Colonic mucosa (tissue), 4 donors: ENCODE data around the gene SLC28A3. TPM values are rescaled to one million over a fixed set of nuclear protein-coding genes. Genes with fewer than 3 reads are reported as not detected.

Experiments used
- DNase-seq: peaks from one replicate; pipeline ENCODE4 v3.0.0-alpha.2; 2020
- H3K27ac ChIP-seq: fragments of 200-600 bp; one replicate; pipeline ENCODE4 v1.8.0; 2021
- H3K27me3 ChIP-seq: fragments of 200-600 bp; one replicate; pipeline ENCODE4 v1.8.0; 2021
- H3K36me3 ChIP-seq: fragments of 200-600 bp; one replicate; pipeline ENCODE4 v1.8.0; 2021
- H3K4me1 ChIP-seq: fragments of 200-600 bp; one replicate; pipeline ENCODE4 v1.8.0; 2021; ENCODE audit warnings: mild to moderate bottlenecking
- H3K4me3 ChIP-seq: fragments of 200-600 bp; one replicate; pipeline ENCODE4 v1.8.0; 2021
- H3K9ac ChIP-seq, 2 donors: one replicate each; pipeline ENCODE4 v1.7.0; 2013; ENCODE audit warnings: control low read depth in 2 of 2, low read depth in 2 of 2, low read length in 2 of 2
- H3K9me3 ChIP-seq: fragments of 200-600 bp; one replicate; pipeline ENCODE4 v1.8.0; 2021
- intact Hi-C: fragments of 100-400 bp; cut with DNase I; formaldehyde crosslinking; loops from one replicate; pipeline ENCODE4 v1.14.1; 2022
- total RNA-seq, 2 donors: library from RNA; stranded (reverse); fragmentation: NEBNext Ultra II Directional in 1 of 2; extraction: Animal tissue kit (Norgen Biotek cat#: 25700) in 1 of 2; gene quantifications; one replicate each; pipeline ENCODE4 v1.2.1, GENCODE V29; 2021
- TF ChIP-seq, protein P1 (sequence below): fragments of 200-600 bp; IDR thresholded peaks from one replicate; pipeline ENCODE4 v1.8.0; 2022; ENCODE audit warnings: antibody characterized with exemption, mild to moderate bottlenecking
- donor health status: healthy.
- donor health status: DM: no; HTN: no; CAD: no.
- donor health status: DM: no; HTN: no; CAD: no.

Gene SLC28A3
- total RNA-seq, 2 donors from 2014 or later, result 2.9 to 4.7 TPM

DNA sequence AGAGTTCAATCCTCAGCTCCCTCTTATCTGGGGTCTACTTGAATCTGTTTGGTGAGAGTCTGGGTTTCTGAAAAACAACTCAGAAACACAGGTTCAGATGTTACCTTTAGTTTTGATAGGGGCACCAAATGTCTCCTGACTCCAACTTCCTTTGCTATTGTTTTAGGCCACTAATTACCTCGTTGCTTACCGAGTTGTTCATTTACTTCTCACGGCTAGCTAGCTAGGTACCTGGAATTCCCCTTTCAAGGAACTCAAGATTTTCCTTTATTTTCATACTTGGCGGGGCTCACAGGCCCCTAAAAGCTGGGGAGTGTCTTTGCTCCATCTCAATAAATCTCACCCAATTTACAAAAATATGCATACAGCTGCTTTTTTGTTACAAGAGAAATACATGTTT, 111.4 kb downstream of the SLC28A3 start:
- Histone ChIP-seq H3K36me3 (no peaks in the 10 kb centered on the region), H3K9me3 (no peaks in the 10 kb centered on the region), H3K9ac (no peak overlapping the region), H3K27ac (no peak overlapping the region), H3K27me3 (no peaks in the 10 kb centered on the region), H3K4me1 (no peaks in the 10 kb centered on the region), H3K4me3 (no peak overlapping the region)
- DNase-seq, result no peak
- TF ChIP-seq, protein P1, sequence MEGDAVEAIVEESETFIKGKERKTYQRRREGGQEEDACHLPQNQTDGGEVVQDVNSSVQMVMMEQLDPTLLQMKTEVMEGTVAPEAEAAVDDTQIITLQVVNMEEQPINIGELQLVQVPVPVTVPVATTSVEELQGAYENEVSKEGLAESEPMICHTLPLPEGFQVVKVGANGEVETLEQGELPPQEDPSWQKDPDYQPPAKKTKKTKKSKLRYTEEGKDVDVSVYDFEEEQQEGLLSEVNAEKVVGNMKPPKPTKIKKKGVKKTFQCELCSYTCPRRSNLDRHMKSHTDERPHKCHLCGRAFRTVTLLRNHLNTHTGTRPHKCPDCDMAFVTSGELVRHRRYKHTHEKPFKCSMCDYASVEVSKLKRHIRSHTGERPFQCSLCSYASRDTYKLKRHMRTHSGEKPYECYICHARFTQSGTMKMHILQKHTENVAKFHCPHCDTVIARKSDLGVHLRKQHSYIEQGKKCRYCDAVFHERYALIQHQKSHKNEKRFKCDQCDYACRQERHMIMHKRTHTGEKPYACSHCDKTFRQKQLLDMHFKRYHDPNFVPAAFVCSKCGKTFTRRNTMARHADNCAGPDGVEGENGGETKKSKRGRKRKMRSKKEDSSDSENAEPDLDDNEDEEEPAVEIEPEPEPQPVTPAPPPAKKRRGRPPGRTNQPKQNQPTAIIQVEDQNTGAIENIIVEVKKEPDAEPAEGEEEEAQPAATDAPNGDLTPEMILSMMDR, result no peak
- intact Hi-C loops, result no loop called here

DNA sequence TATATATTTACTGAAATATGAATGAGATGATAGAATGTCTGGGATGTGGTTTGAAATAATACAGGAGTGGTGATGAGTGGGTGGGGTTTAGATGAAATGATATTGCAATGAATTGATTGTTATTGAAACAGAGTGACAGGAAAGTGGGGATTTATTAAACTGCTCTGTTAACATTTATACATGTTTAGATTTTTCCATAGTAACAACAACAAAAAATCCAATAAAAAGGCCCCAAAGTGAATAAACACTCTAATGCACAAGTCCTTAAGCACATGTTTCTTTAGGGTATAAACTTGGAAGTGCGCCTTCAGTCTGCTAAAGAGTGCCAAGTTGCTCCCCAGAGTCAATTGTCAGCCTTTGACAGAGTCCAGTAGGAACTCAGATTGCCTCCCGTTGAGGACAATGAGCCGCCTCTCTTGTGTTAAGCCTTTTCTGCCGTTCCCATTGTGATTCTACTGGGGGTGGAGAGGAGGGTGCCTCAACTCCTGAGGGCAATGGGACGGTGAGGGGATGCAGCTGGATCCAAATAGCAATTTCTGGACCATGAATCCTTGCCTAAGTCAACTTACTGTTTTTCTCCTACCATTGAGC, 112.3 kb downstream of the SLC28A3 start:
- Histone ChIP-seq H3K36me3 (no peaks in the 10 kb centered on the region), H3K27me3 (no peaks in the 10 kb centered on the region), H3K9ac (no peak overlapping the region), H3K4me1 (no peaks in the 10 kb centered on the region), H3K27ac (no peak overlapping the region), H3K4me3 (no peak overlapping the region), H3K9me3 (no peaks in the 10 kb centered on the region)
- intact Hi-C loops, result no loop called here
- TF ChIP-seq, protein P1, result no peak
- no peak for DNase-seq

DNA sequence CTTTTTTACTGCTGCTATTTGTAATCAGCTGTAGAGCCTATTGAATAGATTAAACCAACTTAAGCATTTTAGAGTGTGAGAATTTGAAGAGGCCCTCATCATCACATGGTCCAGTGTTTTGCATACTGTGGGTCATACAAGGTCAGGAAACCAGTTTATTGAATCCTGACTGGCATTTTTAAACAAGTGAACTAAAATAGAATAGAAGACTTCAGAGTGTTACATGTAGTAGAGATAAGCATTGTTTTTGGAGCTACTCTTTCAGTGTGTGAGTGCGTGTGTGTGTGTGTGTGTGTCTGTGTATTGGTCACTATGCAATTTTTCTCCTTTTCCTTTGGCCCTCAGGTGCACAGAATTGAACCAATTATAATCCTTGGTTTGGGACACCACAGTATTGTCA, 114.4 kb downstream of the SLC28A3 start:
- intact Hi-C loops, result no loop called here
- no peaks in the 10 kb centered on the region for H3K4me1 ChIP-seq
- TF ChIP-seq, protein P1, result no peak
- no peak overlapping the region for H3K27ac ChIP-seq
- H3K9me3 ChIP-seq, result no peaks in the 10 kb centered on the region
- no peak overlapping the region for H3K9ac ChIP-seq
- H3K27me3 ChIP-seq, result no peaks in the 10 kb centered on the region
- H3K4me3 ChIP-seq, result no peak overlapping the region
- no peak for DNase-seq
- H3K36me3 ChIP-seq, result no peaks in the 10 kb centered on the region
